K562 (cell line): ENCODE results near the gene ACBD6. TPM values are rescaled to one million over a fixed set of nuclear protein-coding genes. Genes with fewer than 3 reads are reported as not detected.
A peak's percentile ranks its signal among the peaks of the same experiment; 100 is the strongest.

ENCODE experiments used
- ATAC-seq: fragments of 200-7000 bp; cut with Tn5 transposase; 3 replicates; pipeline ENCODE4 v1.9.1; 2020; ENCODE audit warnings: moderate library complexity
- BruUV-seq: library from RNA; stranded (reverse); fragments of 400-500 nt; replicated peaks from 2 replicates; lab custom pipeline; 2021; lab: Mats Ljungman, UMichigan
- CTCF ChIA-PET: fragments of 300-600 bp; formaldehyde crosslinking; extraction: SDS; loops from one replicate; lab custom pipeline; 2021; ENCODE audit warnings: low intra/inter-chr PET ratio; lab: Yijun Ruan, JAX
- POLR2A ChIA-PET: fragments of 300-600, 350-650 bp; sonication (Branson Sonifier 250); formaldehyde crosslinking; extraction: SDS; loops from one replicate; lab custom pipeline; 2021; ENCODE audit warnings: antibody characterized with exemption, inconsistent platforms; lab: Yijun Ruan, JAX
- DNase-seq, 4 experiments: peaks; one replicate each; pipeline versions ENCODE4 v3.0.0 to v3.0.0-alpha.2; 2011 to 2018; ENCODE audit warnings: low spot score in 3 of 4, mixed read lengths in 3 of 4; ENCODE audit errors: extremely low read depth in 1 of 4
- FAIRE-seq: peaks from 2 replicates; lab custom pipeline; 2011; peaks lifted over from hg19 to GRCh38; lab: Jason Lieb, UNC
- H2AFZ ChIP-seq: 2 replicates; pipeline ENCODE4 v1.6.0; 2011; ENCODE audit warnings: low read depth, low read length, control low read depth, inconsistent platforms
- H3K27ac ChIP-seq: fragments of 200-600 bp; 3 replicates; pipeline ENCODE4 v1.8.0; 2011; ENCODE audit warnings: low read depth, mild to moderate bottlenecking, control low read depth, inconsistent platforms, low read length, moderate library complexity, mixed read lengths; ENCODE audit errors: extremely low read depth
- H3K27me3 ChIP-seq, 2 experiments: fragments of 300-600 bp in 1 of 2; 2 replicates in 1 of 2; 3 replicates in 1 of 2; pipeline versions ENCODE4 v1.6.0 to v1.8.0; 2011; ENCODE audit warnings: inconsistent platforms in 2 of 2, low read length in 2 of 2, mild to moderate bottlenecking in 1 of 2, mixed read lengths in 1 of 2, moderate library complexity in 1 of 2; ENCODE audit not compliant: control insufficient read depth in 2 of 2, insufficient read depth in 2 of 2
- H3K36me3 ChIP-seq: fragments of 300-600 bp; 3 replicates; pipeline ENCODE4 v1.8.0; 2011; ENCODE audit warnings: mild to moderate bottlenecking, low read length, inconsistent platforms; ENCODE audit not compliant: control insufficient read depth, insufficient read depth
- H3K4me1 ChIP-seq, 2 experiments: fragments of 200-600 bp in 1 of 2; replicated peaks in 1 of 2; 2 replicates in 1 of 2; 3 replicates in 1 of 2; pipeline versions ENCODE4 v1.5.1 to v1.8.0; 2011; ENCODE audit warnings: inconsistent platforms in 2 of 2, low read length in 2 of 2, mild to moderate bottlenecking in 1 of 2, mixed read lengths in 1 of 2, moderate library complexity in 1 of 2; ENCODE audit not compliant: control insufficient read depth in 2 of 2, insufficient read depth in 2 of 2
- H3K4me2 ChIP-seq: 2 replicates; pipeline ENCODE4 v1.6.1; 2011; ENCODE audit warnings: low read length, control low read depth, inconsistent platforms, mixed read lengths; ENCODE audit not compliant: insufficient read depth
- H3K4me3 ChIP-seq: fragments of 200-600 bp; sonication (generic), shearing (Covaris generic); 2 replicates; pipeline ENCODE4 v1.5.1; 2016; ENCODE audit warnings: control low read depth, inconsistent platforms
- H3K79me2 ChIP-seq: fragments of 200-600 bp; 3 replicates; pipeline ENCODE4 v1.8.0; 2011; ENCODE audit warnings: low read length, inconsistent platforms; ENCODE audit not compliant: control insufficient read depth, insufficient read depth
- H3K9ac ChIP-seq, 2 experiments: 2 replicates each; pipeline versions ENCODE4 v1.6.0 to v1.6.1; 2011; ENCODE audit warnings: low read depth in 2 of 2, low read length in 2 of 2, control low read depth in 1 of 2, inconsistent platforms in 1 of 2, mild to moderate bottlenecking in 1 of 2, mixed read lengths in 1 of 2; ENCODE audit not compliant: insufficient read depth in 1 of 2
- H3K9me1 ChIP-seq: one replicate; pipeline ENCODE4 v1.6.0; 2011; ENCODE audit warnings: inconsistent platforms, mild to moderate bottlenecking, low read length, moderate library complexity; ENCODE audit not compliant: control insufficient read depth, insufficient read depth
- H3K9me3 ChIP-seq: replicated peaks from 2 replicates; pipeline ENCODE4 v1.5.1; 2011; ENCODE audit warnings: low read depth, low read length, inconsistent platforms; ENCODE audit not compliant: control insufficient read depth, insufficient read depth
- H4K20me1 ChIP-seq: replicated peaks from 2 replicates; pipeline ENCODE4 v1.6.1; 2011; ENCODE audit warnings: low read length, inconsistent platforms, mixed read lengths; ENCODE audit not compliant: control insufficient read depth, insufficient read depth
- ARID3A ChIP-seq: IDR thresholded peaks from 2 replicates; pipeline ENCODE4 v1.6.1; 2012; ENCODE audit warnings: low read depth, low read length, improper control_type of control experiment, borderline replicate concordance
- HDAC2 ChIP-seq: fragments of 450-650 bp; IDR thresholded peaks from 2 replicates; pipeline ENCODE4 v1.6.1; 2016; ENCODE audit warnings: mild to moderate bottlenecking
- PRDM10 ChIP-seq: fragments of 450-650 bp; IDR thresholded peaks from 2 replicates; pipeline ENCODE4 v1.6.1; 2018; ENCODE audit not compliant: partially characterized antibody
- SMC3 ChIP-seq: conservative IDR thresholded peaks from 2 replicates; pipeline ENCODE4 v1.6.1; 2011; ENCODE audit warnings: low read depth, low read length, improper control_type of control experiment; ENCODE audit not compliant: insufficient read depth
- TBP ChIP-seq: optimal IDR thresholded peaks from 2 replicates; pipeline ENCODE3; 2011; ENCODE audit warnings: low read depth, low read length, improper control_type of control experiment
- WGBS: fragments of 100-300 bp; shearing (Covaris generic); methylation state at CpG from one replicate; pipeline ENCODE4 v1.1.6; 2016; ENCODE audit warnings: low coverage, mixed read lengths; ENCODE audit not compliant: insufficient coverage; ENCODE audit errors: missing lambda C conversion rate; 5-methylcytosine and 5-hydroxymethylcytosine counted together
- in situ Hi-C: fragments of 300-500 bp; cut with MboI; formaldehyde crosslinking; loops from 4 replicates; pipeline ENCODE4 v1.15.0; 2018; ENCODE audit warnings: inconsistent platforms, mixed read lengths
- intact Hi-C: fragments of 100-400 bp; cut with micrococcal nuclease; formaldehyde crosslinking; loops from 2 replicates; pipeline ENCODE4 v1.14.2; 2022
- polyA plus RNA-seq, 8 experiments: library from polyadenylated mRNA; depleted of rRNA in 4 of 8; stranded (reverse) in 5 of 8; unstranded in 3 of 8; fragments of >200 nt; fragmentation: Nextera tagmentation in 2 of 8; fragmentation: Illumina TruSeq in 1 of 8; extraction: Ambion mirVana in 2 of 8; extraction: Trizol in 1 of 8; gene quantifications; 2 replicates each; pipeline versions ENCODE4 v1.2.1 to v1.2.3, GENCODE V29; 2011 to 2014; ENCODE audit warnings: inconsistent platforms in 1 of 8, missing spikeins in 1 of 8
- total RNA-seq, 7 experiments: library from RNA; depleted of rRNA in 6 of 7; stranded (reverse); fragments of >200 nt in 6 of 7; fragmentation: Illumina TruSeq in 2 of 7; extraction: Trizol in 2 of 7; gene quantifications; 2 replicates each; pipeline versions ENCODE4 v1.2.1 to v1.2.3, GENCODE V29; 2011 to 2021; ENCODE audit warnings: low replicate concordance in 1 of 7
- TF ChIP-seq, protein P1 (sequence below): fragments of 250-450 bp; sonication (Bioruptor Pico); IDR thresholded peaks from 2 replicates; pipeline ENCODE4 v1.5.0; 2020; ENCODE audit warnings: mild to moderate bottlenecking, borderline replicate concordance
- TF ChIP-seq, protein P2 (sequence below): IDR thresholded peaks from 2 replicates; pipeline ENCODE4 v1.6.1; 2011; ENCODE audit not compliant: insufficient read length; ENCODE audit errors: extremely low read depth

The ACBD6 gene
- total and polyA plus RNA-seq, 9 of the 15 experiments (the other 6 are each of a cell fraction or from before 2014, with no cell fraction given): 16.9 to 107 (median 77.7) TPM

- TF ChIP-seq, protein P1, sequence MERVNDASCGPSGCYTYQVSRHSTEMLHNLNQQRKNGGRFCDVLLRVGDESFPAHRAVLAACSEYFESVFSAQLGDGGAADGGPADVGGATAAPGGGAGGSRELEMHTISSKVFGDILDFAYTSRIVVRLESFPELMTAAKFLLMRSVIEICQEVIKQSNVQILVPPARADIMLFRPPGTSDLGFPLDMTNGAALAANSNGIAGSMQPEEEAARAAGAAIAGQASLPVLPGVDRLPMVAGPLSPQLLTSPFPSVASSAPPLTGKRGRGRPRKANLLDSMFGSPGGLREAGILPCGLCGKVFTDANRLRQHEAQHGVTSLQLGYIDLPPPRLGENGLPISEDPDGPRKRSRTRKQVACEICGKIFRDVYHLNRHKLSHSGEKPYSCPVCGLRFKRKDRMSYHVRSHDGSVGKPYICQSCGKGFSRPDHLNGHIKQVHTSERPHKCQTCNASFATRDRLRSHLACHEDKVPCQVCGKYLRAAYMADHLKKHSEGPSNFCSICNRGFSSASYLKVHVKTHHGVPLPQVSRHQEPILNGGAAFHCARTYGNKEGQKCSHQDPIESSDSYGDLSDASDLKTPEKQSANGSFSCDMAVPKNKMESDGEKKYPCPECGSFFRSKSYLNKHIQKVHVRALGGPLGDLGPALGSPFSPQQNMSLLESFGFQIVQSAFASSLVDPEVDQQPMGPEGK (CRISPR knock-in tag): no peak
- TF ChIP-seq ARID3A: no peak
Measured at GRCh38 chr1:180542838-180543145, 40.4 kb upstream of the ACBD6 start (continued).

- CTCF ChIA-PET: no interaction called here
- Histone ChIP-seq H2AFZ (peak overlapping the region; percentile 82), H3K4me2 (no peak overlapping the region), H3K36me3 (no peaks in the 10 kb centered on the region), H3K27ac (no peak overlapping the region), H3K79me2 (no peaks in the 10 kb centered on the region)
- ATAC-seq: peak; percentile 50
- no TSS peak for BruUV-seq
- 46% methylated on average over 9 of the region's 9 CpGs for WGBS
- TF ChIP-seq PRDM10: peak; percentile 65
- TF ChIP-seq SMC3: no peak
- TF ChIP-seq HDAC2: no peak
- TF ChIP-seq, protein P2, sequence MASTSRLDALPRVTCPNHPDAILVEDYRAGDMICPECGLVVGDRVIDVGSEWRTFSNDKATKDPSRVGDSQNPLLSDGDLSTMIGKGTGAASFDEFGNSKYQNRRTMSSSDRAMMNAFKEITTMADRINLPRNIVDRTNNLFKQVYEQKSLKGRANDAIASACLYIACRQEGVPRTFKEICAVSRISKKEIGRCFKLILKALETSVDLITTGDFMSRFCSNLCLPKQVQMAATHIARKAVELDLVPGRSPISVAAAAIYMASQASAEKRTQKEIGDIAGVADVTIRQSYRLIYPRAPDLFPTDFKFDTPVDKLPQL: no peak
- TF ChIP-seq, protein P1 (CRISPR knock-in tag): no peak
- peak; percentile 68 for TF ChIP-seq TBP
- TF ChIP-seq, all 486 proteins: peak for 2
- DNase-seq: no peak
- in situ Hi-C loops: no loop called here
- Histone ChIP-seq H3K4me1 (no peaks in the 10 kb centered on the region; a peak in 1 of 5 replicates), H3K9me1 (no peaks in the 10 kb centered on the region), H3K9ac (peak overlapping the region in 1 of 2 experiments; percentile 47; a peak in 1 of 4 replicates), H3K9me3 (no peaks in the 10 kb centered on the region), H3K27me3 (no peaks in the 10 kb centered on the region), H4K20me1 (no peaks in the 10 kb centered on the region), H3K4me3 (no peak overlapping the region)
- FAIRE-seq: peak; percentile 32
- POLR2A ChIA-PET: interaction anchor here (0.5 kb wide), 1 partner anchor 225 kb away, joined by 3 read pairs; no protein-coding TSS in a partner anchor
- intact Hi-C loops: no loop called here
Measured at GRCh38 chr1:180542113-180542837, 39.9 kb upstream of the ACBD6 start.
